B cell (primary cell): ENCODE results near the gene MAPKBP1. TPM values are rescaled to one million over a fixed set of nuclear protein-coding genes. Genes with fewer than 3 reads are reported as not detected.

Source experiments
- ATAC-seq: fragments of 200-7000 bp; cut with Tn5 transposase; one replicate; pipeline ENCODE4 v1.10.0; 2021; ENCODE audit warnings: low read depth, mild to moderate bottlenecking, moderate number of reproducible peaks, moderate library complexity
- CTCF ChIA-PET: fragments of 350-600 bp; sonication (Branson Sonifier 250); formaldehyde crosslinking; loops from one replicate; lab custom pipeline; 2021; ENCODE audit warnings: antibody characterized with exemption, inconsistent platforms; lab: Charles Lee
- POLR2A ChIA-PET: fragments of 350-600 bp; sonication (Branson Sonifier 250); formaldehyde crosslinking; loops from one replicate; lab custom pipeline; 2021; ENCODE audit warnings: antibody characterized with exemption; lab: Charles Lee
- DNase-seq: peaks from one replicate; pipeline ENCODE4 v3.0.0; 2013
- H2AFZ ChIP-seq: 2 replicates; pipeline ENCODE4 v1.6.1; 2012; ENCODE audit warnings: mild to moderate bottlenecking, low read depth, low read length; ENCODE audit not compliant: insufficient read depth, poor library complexity, severe bottlenecking
- H3K27ac ChIP-seq, 2 donors: 1 replicate in 1 of 2; 2 replicates in 1 of 2; pipeline ENCODE4 v1.5.1; 2012 to 2013; ENCODE audit warnings: low read length in 2 of 2, mild to moderate bottlenecking in 2 of 2, moderate library complexity in 1 of 2
- H3K27me3 ChIP-seq, 4 experiments: fragments of 200-600 bp in 1 of 4; sonication (generic) in 1 of 4; replicated peaks in 1 of 4; 1 replicate in 2 of 4; 2 replicates in 2 of 4; pipeline versions ENCODE4 v1.6.1 to v1.7.0; 2013 to 2016; ENCODE audit warnings: low read length in 3 of 4, mild to moderate bottlenecking in 2 of 4, mixed read lengths in 1 of 4, moderate library complexity in 1 of 4; ENCODE audit not compliant: insufficient read depth in 4 of 4, control insufficient read depth in 3 of 4; ENCODE audit errors: control extremely low read depth in 1 of 4
- H3K36me3 ChIP-seq, 2 experiments: replicated peaks in 1 of 2; 1 replicate in 1 of 2; 2 replicates in 1 of 2; pipeline versions ENCODE4 v1.6.1 to v1.7.1; 2013; ENCODE audit warnings: low read length in 1 of 2; ENCODE audit not compliant: insufficient read depth in 2 of 2, control insufficient read depth in 1 of 2; ENCODE audit errors: control extremely low read depth in 1 of 2, extremely low read depth in 1 of 2
- H3K4me1 ChIP-seq, 2 donors: fragments of 200-600 bp in 1 of 2; sonication (generic) in 1 of 2; 1 replicate in 1 of 2; 2 replicates in 1 of 2; pipeline versions ENCODE4 v1.5.1 to v1.6.1; 2013 to 2017; ENCODE audit warnings: low read length in 2 of 2; ENCODE audit not compliant: control insufficient read depth in 2 of 2, insufficient read depth in 2 of 2
- H3K4me2 ChIP-seq: replicated peaks from 2 replicates; pipeline ENCODE3; 2012; ENCODE audit warnings: mild to moderate bottlenecking, low read depth, low read length; ENCODE audit not compliant: poor library complexity, severe bottlenecking
- H3K4me3 ChIP-seq, 5 experiments: fragments of 200-600 bp in 1 of 5; sonication (generic) in 1 of 5; 1 replicate in 3 of 5; 2 replicates in 2 of 5; pipeline versions ENCODE4 v1.5.1 to v1.7.0; 2011 to 2016; ENCODE audit warnings: low read length in 4 of 5, mild to moderate bottlenecking in 4 of 5, low read depth in 2 of 5, control low read depth in 1 of 5, moderate library complexity in 1 of 5; ENCODE audit not compliant: insufficient read depth in 1 of 5; ENCODE audit errors: control extremely low read depth in 1 of 5, extremely low read depth in 1 of 5
- H3K79me2 ChIP-seq: fragments of 200-600 bp; sonication (generic); one replicate; pipeline ENCODE4 v1.6.0; 2016; ENCODE audit warnings: low read length; ENCODE audit not compliant: control insufficient read depth, insufficient read depth
- H3K9ac ChIP-seq: fragments of 200-600 bp; sonication (generic); 2 replicates; pipeline ENCODE4 v1.6.1; 2017; ENCODE audit warnings: mild to moderate bottlenecking, low read length, moderate library complexity
- H3K9me3 ChIP-seq, 3 donors: one replicate each; pipeline versions ENCODE4 v1.6.1 to v1.7.1; 2013; ENCODE audit warnings: low read length in 2 of 3; ENCODE audit not compliant: control insufficient read depth in 2 of 3, insufficient read depth in 1 of 3; ENCODE audit errors: control extremely low read depth in 1 of 3
- H4K20me1 ChIP-seq: 2 replicates; pipeline ENCODE4 v1.6.0; 2012; ENCODE audit warnings: mild to moderate bottlenecking, low read length; ENCODE audit not compliant: insufficient read depth, control insufficient read depth, poor library complexity, severe bottlenecking
- H3K27ac Mint-ChIP-seq: one replicate; pipeline ENCODE4 v1.8.0; 2021; ENCODE audit warnings: mixed read lengths
- H3K27me3 Mint-ChIP-seq: one replicate; pipeline ENCODE4 v1.8.0; 2021; ENCODE audit warnings: mixed read lengths
- H3K4me1 Mint-ChIP-seq: one replicate; pipeline ENCODE4 v1.8.0; 2021; ENCODE audit warnings: mixed read lengths
- H3K4me3 Mint-ChIP-seq: one replicate; pipeline ENCODE4 v1.8.0; 2021; ENCODE audit warnings: mixed read lengths
- H3K9me3 Mint-ChIP-seq: one replicate; pipeline ENCODE4 v1.8.0; 2022; ENCODE audit warnings: mixed read lengths; ENCODE audit not compliant: insufficient read depth
- CTCF ChIP-seq: fragments of 200-600 bp; IDR thresholded peaks from one replicate; pipeline ENCODE4 v1.8.0; 2022; ENCODE audit warnings: antibody characterized with exemption, mild to moderate bottlenecking
- EZH2 ChIP-seq: IDR thresholded peaks from 2 replicates; pipeline ENCODE4 v1.6.1; 2012; ENCODE audit warnings: borderline replicate concordance, low read depth, mild to moderate bottlenecking, moderate library complexity, low read length; ENCODE audit not compliant: insufficient read depth, poor library complexity, severe bottlenecking
- WGBS: methylation state at CpG from one replicate; pipeline ENCODE4 v1.1.5; 2013; ENCODE audit warnings: missing lambda C conversion rate; ENCODE audit not compliant: insufficient coverage; 5-methylcytosine and 5-hydroxymethylcytosine counted together
- intact Hi-C: fragments of 100-400 bp; cut with micrococcal nuclease; formaldehyde crosslinking; loops from one replicate; pipeline ENCODE4 v1.10.0; 2022
- polyA plus RNA-seq: library from polyadenylated mRNA; depleted of rRNA; stranded (reverse); fragments of >200 nt; gene quantifications from 2 replicates; pipeline ENCODE4 v1.2.3, GENCODE V29; 2012
- total RNA-seq, 2 donors: library from RNA; stranded (reverse); fragments of 120-200 nt in 1 of 2; gene quantifications; 1 replicate in 1 of 2; 2 replicates in 1 of 2; pipeline versions ENCODE4 v1.2.3 to v1.2.4, GENCODE V29; 2013 to 2022

Gene MAPKBP1
- total and polyA plus RNA-seq, 2 donors (not counting 1 experiment from before 2014, with no cell fraction given) = 14.1 to 59.2 TPM

- Histone ChIP-seq H2AFZ (no peak overlapping the region), H3K4me1 (peaks cover 5 to 20% of the 10 kb centered on the region in 2 donors), H3K27ac (no peak overlapping the region), H3K4me2 (no peak overlapping the region), H3K9ac (no peak overlapping the region), H3K36me3 (peaks cover 0 to 30% of the 10 kb centered on the region in 2 experiments), H3K9me3 (no peaks in the 10 kb centered on the region), H3K79me2 (no peaks in the 10 kb centered on the region), H4K20me1 (no peaks in the 10 kb centered on the region), H3K4me3 (no peak overlapping the region), H3K27me3 (no peaks in the 10 kb centered on the region)
- no peaks in the 10 kb centered on the region for H3K9me3 Mint-ChIP-seq
- ATAC-seq (peak; percentile 92), DNase-seq (peak; percentile 82)
- POLR2A ChIA-PET = interaction anchor here (1.6 to 2.3 kb wide), 2 partner anchors 37 to 39 kb away, joined by 8 to 14 read pairs; partner anchors contain the start of gene MAPKBP1
- CTCF ChIA-PET = interaction anchor here (0.6 to 15.7 kb wide), 42 partner anchors 9 to 1111 kb away, joined by 3 to 716 read pairs (median 4); partner anchors contain the start of gene MAPKBP1
- no peak overlapping the region for H3K4me3 Mint-ChIP-seq
- peaks cover 10% of the 10 kb centered on the region for H3K4me1 Mint-ChIP-seq
- TF ChIP-seq CTCF (peak; percentile 88), EZH2 (no peak)
- intact Hi-C loops = loop anchor here (1.0 to 2.0 kb wide), 4 partner anchors 39 to 345 kb away; no protein-coding TSS in a partner anchor
- no peaks in the 10 kb centered on the region for H3K27me3 Mint-ChIP-seq
- 56% methylated on average over 14 of the region's 18 CpGs for WGBS
- no peak overlapping the region for H3K27ac Mint-ChIP-seq
These were observed 37.3 kb downstream of the MAPKBP1 start for GRCh38 chr15:41811432-41812195.
